ENCODE results near the gene NBPF4.

DNA sequence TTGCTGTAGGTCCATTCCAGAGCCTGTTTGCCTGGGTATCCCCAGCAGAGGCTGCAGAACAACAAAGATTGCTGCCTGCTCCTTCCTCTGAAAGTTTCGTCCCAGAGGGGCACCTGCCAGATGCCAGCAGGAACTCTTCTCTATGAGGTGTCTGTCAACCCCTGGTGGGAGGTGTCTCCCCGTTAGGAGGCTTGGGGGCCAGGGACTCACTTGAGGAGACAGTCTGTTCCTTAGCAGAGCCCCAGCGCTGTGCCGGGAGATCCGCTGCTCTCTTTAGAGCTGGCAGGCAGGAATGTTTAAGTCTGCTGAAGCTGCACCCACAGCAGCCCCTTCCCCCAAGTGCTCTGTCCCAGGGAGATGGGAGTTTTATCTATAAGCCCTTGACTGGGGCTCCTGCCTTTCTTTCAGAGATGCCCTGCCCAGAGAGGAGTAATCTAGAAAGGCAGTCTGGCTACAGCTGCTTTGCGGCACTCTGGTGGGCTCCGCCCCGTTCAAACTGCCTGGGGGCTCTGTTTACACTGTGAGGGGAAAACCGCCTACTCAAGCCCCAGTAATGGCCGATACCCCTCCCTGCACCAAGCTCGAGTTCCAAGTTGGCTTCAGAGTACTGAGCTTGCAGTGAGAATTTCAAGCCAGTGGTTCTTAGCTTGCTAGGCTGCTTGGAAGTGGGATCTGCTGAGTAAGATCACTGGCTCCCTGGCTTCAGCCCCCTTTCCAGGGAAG lies 35.0 kb downstream of the NBPF4 start:
- TF ChIP-seq, protein P1, sequence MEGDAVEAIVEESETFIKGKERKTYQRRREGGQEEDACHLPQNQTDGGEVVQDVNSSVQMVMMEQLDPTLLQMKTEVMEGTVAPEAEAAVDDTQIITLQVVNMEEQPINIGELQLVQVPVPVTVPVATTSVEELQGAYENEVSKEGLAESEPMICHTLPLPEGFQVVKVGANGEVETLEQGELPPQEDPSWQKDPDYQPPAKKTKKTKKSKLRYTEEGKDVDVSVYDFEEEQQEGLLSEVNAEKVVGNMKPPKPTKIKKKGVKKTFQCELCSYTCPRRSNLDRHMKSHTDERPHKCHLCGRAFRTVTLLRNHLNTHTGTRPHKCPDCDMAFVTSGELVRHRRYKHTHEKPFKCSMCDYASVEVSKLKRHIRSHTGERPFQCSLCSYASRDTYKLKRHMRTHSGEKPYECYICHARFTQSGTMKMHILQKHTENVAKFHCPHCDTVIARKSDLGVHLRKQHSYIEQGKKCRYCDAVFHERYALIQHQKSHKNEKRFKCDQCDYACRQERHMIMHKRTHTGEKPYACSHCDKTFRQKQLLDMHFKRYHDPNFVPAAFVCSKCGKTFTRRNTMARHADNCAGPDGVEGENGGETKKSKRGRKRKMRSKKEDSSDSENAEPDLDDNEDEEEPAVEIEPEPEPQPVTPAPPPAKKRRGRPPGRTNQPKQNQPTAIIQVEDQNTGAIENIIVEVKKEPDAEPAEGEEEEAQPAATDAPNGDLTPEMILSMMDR (IDR thresholded peaks at IDR 0.05; ENCODE audit: poor library complexity, severe bottlenecking), result no peak
- no peak for TF ChIP-seq EP300 (conservative IDR thresholded peaks at IDR 0.05; ENCODE audit: poor library complexity, severe bottlenecking)
- no peak for TF ChIP-seq POLR2AphosphoS5 (IDR thresholded peaks at IDR 0.05)
- TF ChIP-seq EZH2 (IDR thresholded peaks at IDR 0.05; ENCODE audit: borderline replicate concordance, insufficient read depth, low read length, poor library complexity, severe bottlenecking), result no peak
- no peak for TF ChIP-seq RAD21 (conservative IDR thresholded peaks at IDR 0.05)
- TF ChIP-seq, protein P2, sequence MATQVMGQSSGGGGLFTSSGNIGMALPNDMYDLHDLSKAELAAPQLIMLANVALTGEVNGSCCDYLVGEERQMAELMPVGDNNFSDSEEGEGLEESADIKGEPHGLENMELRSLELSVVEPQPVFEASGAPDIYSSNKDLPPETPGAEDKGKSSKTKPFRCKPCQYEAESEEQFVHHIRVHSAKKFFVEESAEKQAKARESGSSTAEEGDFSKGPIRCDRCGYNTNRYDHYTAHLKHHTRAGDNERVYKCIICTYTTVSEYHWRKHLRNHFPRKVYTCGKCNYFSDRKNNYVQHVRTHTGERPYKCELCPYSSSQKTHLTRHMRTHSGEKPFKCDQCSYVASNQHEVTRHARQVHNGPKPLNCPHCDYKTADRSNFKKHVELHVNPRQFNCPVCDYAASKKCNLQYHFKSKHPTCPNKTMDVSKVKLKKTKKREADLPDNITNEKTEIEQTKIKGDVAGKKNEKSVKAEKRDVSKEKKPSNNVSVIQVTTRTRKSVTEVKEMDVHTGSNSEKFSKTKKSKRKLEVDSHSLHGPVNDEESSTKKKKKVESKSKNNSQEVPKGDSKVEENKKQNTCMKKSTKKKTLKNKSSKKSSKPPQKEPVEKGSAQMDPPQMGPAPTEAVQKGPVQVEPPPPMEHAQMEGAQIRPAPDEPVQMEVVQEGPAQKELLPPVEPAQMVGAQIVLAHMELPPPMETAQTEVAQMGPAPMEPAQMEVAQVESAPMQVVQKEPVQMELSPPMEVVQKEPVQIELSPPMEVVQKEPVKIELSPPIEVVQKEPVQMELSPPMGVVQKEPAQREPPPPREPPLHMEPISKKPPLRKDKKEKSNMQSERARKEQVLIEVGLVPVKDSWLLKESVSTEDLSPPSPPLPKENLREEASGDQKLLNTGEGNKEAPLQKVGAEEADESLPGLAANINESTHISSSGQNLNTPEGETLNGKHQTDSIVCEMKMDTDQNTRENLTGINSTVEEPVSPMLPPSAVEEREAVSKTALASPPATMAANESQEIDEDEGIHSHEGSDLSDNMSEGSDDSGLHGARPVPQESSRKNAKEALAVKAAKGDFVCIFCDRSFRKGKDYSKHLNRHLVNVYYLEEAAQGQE (IDR thresholded peaks at IDR 0.05; ENCODE audit: borderline replicate concordance), result no peak
- TF ChIP-seq SMC3 (conservative IDR thresholded peaks at IDR 0.05; ENCODE audit: poor library complexity), result no peak
- no peak for TF ChIP-seq TAF1 (IDR thresholded peaks at IDR 0.05; ENCODE audit: low read depth)

Measured in neural cell (in vitro differentiated cells).